ENCODE measurements around the gene PDZD7. TPM values are rescaled to one million over a fixed set of nuclear protein-coding genes. Genes with fewer than 3 reads are reported as not detected.

The PDZD7 gene
- total RNA-seq, 1 experiment from 2014 or later: 0.30 TPM

DNA sequence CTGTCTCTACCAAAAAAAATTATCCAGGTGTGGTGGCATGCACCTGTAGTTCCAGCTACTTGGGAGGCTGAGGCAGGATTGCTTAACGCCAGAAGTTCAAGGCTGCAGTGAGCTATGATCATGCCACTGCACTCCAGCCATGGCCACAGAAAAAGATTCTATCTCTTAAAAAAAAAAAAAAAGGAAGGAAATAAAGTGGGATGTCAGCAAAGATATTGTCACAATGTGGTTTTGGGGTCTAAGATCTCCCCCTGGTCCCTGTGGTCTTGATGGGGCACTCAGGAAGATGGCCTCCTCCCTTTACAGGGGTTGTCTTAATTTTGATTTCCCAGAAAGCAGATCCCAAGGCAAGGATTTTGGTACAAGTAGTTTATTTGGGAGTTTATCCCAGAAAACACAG is 23.4 kb upstream of the PDZD7 start:
- ChIA-PET POLR2A (ENCODE audit: low non-redundant PET) (no interaction called here), CTCF (no interaction called here)
- Histone ChIP-seq H3K4me1 (ENCODE audit: insufficient read depth, low read length, poor library complexity, severe bottlenecking) (peaks cover 28% of the 10 kb centered on the region), H3K36me3 (ENCODE audit: insufficient read depth, low read length, poor library complexity, severe bottlenecking) (no peaks in the 10 kb centered on the region), H3K4me3 (ENCODE audit: low read depth, low read length, poor library complexity, severe bottlenecking) (no peak overlapping the region), H3K9me3 (ENCODE audit: low read depth, low read length, poor library complexity, severe bottlenecking) (no peaks in the 10 kb centered on the region), H3K27me3 (replicated peaks; ENCODE audit: insufficient read depth, low read depth, low read length, poor library complexity) (no peaks in the 10 kb centered on the region), H3K27ac (ENCODE audit: low read depth, low read length, poor library complexity, severe bottlenecking) (no peak overlapping the region)
- no TSS peak for BruUV-seq (replicated peaks)
- intact Hi-C loops (cut with micrococcal nuclease; ENCODE audit: unreplicated experiment): no loop called here
- TF ChIP-seq, protein P1, sequence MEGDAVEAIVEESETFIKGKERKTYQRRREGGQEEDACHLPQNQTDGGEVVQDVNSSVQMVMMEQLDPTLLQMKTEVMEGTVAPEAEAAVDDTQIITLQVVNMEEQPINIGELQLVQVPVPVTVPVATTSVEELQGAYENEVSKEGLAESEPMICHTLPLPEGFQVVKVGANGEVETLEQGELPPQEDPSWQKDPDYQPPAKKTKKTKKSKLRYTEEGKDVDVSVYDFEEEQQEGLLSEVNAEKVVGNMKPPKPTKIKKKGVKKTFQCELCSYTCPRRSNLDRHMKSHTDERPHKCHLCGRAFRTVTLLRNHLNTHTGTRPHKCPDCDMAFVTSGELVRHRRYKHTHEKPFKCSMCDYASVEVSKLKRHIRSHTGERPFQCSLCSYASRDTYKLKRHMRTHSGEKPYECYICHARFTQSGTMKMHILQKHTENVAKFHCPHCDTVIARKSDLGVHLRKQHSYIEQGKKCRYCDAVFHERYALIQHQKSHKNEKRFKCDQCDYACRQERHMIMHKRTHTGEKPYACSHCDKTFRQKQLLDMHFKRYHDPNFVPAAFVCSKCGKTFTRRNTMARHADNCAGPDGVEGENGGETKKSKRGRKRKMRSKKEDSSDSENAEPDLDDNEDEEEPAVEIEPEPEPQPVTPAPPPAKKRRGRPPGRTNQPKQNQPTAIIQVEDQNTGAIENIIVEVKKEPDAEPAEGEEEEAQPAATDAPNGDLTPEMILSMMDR (conservative IDR thresholded peaks at IDR 0.05; ENCODE audit: low read depth, low read length): no peak
- no peak for TF ChIP-seq EZH2 (IDR thresholded peaks at IDR 0.05; ENCODE audit: borderline replicate concordance, low read depth, low read length, poor library complexity, severe bottlenecking)
- DNase-seq (ENCODE audit: low spot score): no peak

DNA sequence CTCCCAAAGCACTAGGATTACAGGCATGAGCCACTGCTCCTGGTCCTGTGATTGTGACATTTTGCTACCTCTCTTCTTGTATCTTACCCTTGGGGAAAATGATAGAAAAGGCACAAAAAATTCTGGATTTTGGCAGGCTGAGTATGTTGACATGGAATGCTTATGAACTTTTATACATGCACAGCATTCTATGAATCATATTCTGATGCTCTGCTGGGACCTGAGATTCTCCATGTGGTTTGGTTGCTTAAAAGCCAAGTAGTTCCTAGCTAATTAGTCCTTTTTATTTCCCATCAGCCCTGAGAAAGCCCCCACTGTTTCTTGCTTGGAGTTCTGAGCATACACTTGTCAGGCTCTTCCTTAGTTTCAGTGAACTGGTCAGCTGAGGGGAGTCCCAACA is 22.6 kb upstream of the PDZD7 start:
- TF ChIP-seq, protein P1 (conservative IDR thresholded peaks at IDR 0.05; ENCODE audit: low read depth, low read length): no peak
- TF ChIP-seq EZH2 (IDR thresholded peaks at IDR 0.05; ENCODE audit: borderline replicate concordance, low read depth, low read length, poor library complexity, severe bottlenecking): no peak
- H3K4me3 ChIP-seq (ENCODE audit: low read depth, low read length, poor library complexity, severe bottlenecking): no peak overlapping the region
- no peaks in the 10 kb centered on the region for H3K27me3 ChIP-seq (replicated peaks; ENCODE audit: insufficient read depth, low read depth, low read length, poor library complexity)
- H3K9me3 ChIP-seq (ENCODE audit: low read depth, low read length, poor library complexity, severe bottlenecking): no peaks in the 10 kb centered on the region
- DNase-seq (ENCODE audit: low spot score): no peak
- H3K4me1 ChIP-seq (ENCODE audit: insufficient read depth, low read length, poor library complexity, severe bottlenecking): peaks cover 24% of the 10 kb centered on the region
- H3K36me3 ChIP-seq (ENCODE audit: insufficient read depth, low read length, poor library complexity, severe bottlenecking): no peaks in the 10 kb centered on the region
- no peak overlapping the region for H3K27ac ChIP-seq (ENCODE audit: low read depth, low read length, poor library complexity, severe bottlenecking)
- ChIA-PET CTCF (interaction anchor here (0.6 kb wide), 1 partner anchor 9 kb away, joined by 3 read pairs; no protein-coding TSS in a partner anchor), POLR2A (ENCODE audit: low non-redundant PET) (no interaction called here)
- intact Hi-C loops (cut with micrococcal nuclease; ENCODE audit: unreplicated experiment): no loop called here
- BruUV-seq (replicated peaks): no TSS peak

DNA sequence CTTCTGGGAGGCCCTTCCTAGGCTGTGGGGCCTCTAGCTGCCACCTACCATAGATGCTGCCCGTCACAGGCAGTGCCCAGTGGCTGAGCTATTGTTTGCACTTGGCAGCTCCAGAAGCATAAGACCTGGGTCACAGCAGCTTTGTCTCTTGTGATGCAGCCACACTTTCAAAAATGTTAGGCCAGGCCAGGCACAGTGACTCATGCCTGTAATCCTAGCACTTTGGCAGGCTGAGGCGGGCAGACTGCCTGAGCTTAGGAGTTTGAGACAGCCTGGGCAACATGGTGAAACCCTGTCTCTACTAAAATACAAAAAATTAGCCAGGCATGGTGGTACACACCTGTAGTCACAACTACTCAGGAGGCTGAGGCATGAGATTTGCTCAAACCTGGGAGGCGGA is 21.4 kb upstream of the PDZD7 start:
- BruUV-seq (replicated peaks): no TSS peak
- H3K9me3 ChIP-seq (ENCODE audit: low read depth, low read length, poor library complexity, severe bottlenecking): no peaks in the 10 kb centered on the region
- intact Hi-C loops (cut with micrococcal nuclease; ENCODE audit: unreplicated experiment): no loop called here
- H3K4me3 ChIP-seq (ENCODE audit: low read depth, low read length, poor library complexity, severe bottlenecking): no peak overlapping the region
- no peak overlapping the region for H3K27ac ChIP-seq (ENCODE audit: low read depth, low read length, poor library complexity, severe bottlenecking)
- H3K4me1 ChIP-seq (ENCODE audit: insufficient read depth, low read length, poor library complexity, severe bottlenecking): peaks cover 21% of the 10 kb centered on the region
- no peaks in the 10 kb centered on the region for H3K27me3 ChIP-seq (replicated peaks; ENCODE audit: insufficient read depth, low read depth, low read length, poor library complexity)
- CTCF ChIA-PET: interaction anchor here (1.2 to 2.5 kb wide), 2 partner anchors 12 to 17 kb away, joined by 4 to 16 read pairs; no protein-coding TSS in a partner anchor
- no peaks in the 10 kb centered on the region for H3K36me3 ChIP-seq (ENCODE audit: insufficient read depth, low read length, poor library complexity, severe bottlenecking)
- TF ChIP-seq, protein P1 (conservative IDR thresholded peaks at IDR 0.05; ENCODE audit: low read depth, low read length): no peak
- TF ChIP-seq EZH2 (IDR thresholded peaks at IDR 0.05; ENCODE audit: borderline replicate concordance, low read depth, low read length, poor library complexity, severe bottlenecking): no peak
- POLR2A ChIA-PET (ENCODE audit: low non-redundant PET): interaction anchor here (1.4 kb wide), 1 partner anchor 11 kb away, joined by 5 read pairs; no protein-coding TSS in a partner anchor
- no peak for DNase-seq (ENCODE audit: low spot score)

Measured in A673 (cell line).